NCI-H82 treated with DMSO at 0.1 percent for 48 hours (cell line): ENCODE results near the gene ADGRL2.

Experiments
- DNase-seq: peaks from one replicate; lab custom pipeline; 2025; ENCODE audit not compliant: unreplicated experiment; lab: John Stamatoyannopoulos, UW

ADGRL2 gene

GRCh38 chr1:81805537-81806431, 5.0 kb downstream of the ADGRL2 start:
- DNase-seq: no peak

GRCh38 chr1:81806432-81806770, 5.7 kb downstream of the ADGRL2 start:
- no peak for DNase-seq

- no peak for DNase-seq
These were observed 8.0 kb downstream of the ADGRL2 start for GRCh38 chr1:81808760-81809159.

DNA sequence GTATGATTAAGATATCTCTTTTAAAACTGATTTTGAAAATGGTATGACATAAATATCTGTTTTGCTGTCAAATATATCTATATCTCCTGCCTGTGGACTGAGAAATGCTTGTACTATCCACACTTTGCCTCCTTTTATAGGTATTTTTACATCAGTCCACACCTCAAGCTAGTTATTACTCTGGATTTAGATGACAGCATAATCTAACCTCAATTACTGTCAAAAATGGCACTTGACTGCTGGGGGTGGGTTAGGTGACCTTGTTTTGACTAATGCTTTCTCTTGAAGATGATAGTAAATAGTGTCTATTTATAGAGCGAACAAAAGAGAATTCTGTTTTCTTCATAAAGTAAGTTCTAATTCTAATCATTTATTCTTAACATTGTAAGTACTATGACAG, 9.1 kb downstream of the ADGRL2 start:
- no peak for DNase-seq

GRCh38 chr1:81811757-81812371, 11.1 kb downstream of the ADGRL2 start:
- DNase-seq: no peak

DNA sequence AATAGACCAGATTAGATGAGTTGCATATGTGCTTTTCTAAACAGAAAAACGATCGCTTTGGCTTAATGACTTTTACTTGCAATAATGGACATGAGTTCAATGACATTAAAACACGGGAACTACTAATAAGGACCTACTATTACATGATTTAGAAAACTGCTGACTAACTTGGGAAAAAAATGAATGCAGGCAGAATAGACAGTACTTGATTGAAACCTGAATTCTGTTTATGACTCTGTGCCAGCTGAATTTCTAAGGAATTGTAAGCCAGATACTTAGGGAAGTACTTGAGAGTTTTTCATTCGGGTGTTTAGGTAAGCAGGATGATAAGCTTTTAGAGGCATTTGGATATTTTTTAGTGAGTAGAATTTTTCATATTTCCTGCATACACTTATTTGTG, 12.0 kb downstream of the ADGRL2 start:
- DNase-seq: no peak

DNA sequence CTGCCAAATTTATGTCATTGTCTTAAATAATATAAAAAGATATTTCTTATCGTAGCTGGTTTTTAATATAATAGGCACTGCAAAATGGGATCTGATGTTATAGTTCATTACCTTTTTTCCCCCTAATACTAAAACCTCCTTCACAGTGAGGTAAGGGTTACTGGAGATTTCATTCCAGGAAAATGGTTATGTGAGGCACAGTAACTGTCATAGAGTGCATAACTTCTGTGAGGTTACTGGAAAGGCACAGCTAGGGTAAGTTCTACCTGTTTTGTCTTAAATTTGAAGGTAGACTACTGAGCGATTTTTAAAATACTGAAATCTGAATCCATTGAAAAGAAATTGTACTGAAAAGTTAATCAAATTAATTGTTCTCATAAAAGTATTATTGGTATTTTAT, 13.0 kb downstream of the ADGRL2 start:
- DNase-seq: no peak

DNA sequence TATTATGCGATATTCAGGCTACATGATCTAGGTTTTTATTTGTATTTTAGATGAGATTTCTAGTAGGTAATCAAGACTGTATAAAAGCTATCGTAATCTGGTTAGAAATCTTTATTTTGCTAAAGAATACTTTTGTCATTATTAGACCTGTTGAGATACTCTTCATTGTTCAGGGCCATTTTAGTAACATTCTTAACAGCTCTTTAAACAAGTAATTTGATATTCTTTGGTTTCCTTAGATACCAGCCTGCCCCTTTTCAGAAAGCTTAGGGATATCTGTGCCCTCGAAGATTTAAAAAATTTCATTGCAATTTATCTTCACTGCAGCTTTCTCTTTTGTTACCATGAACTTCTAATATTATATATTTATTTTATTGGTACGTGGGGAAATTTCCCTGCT, 18.9 kb downstream of the ADGRL2 start:
- no peak for DNase-seq

- no peak for DNase-seq
These were observed 20.0 kb downstream of the ADGRL2 start for GRCh38 chr1:81820765-81821164.

DNA sequence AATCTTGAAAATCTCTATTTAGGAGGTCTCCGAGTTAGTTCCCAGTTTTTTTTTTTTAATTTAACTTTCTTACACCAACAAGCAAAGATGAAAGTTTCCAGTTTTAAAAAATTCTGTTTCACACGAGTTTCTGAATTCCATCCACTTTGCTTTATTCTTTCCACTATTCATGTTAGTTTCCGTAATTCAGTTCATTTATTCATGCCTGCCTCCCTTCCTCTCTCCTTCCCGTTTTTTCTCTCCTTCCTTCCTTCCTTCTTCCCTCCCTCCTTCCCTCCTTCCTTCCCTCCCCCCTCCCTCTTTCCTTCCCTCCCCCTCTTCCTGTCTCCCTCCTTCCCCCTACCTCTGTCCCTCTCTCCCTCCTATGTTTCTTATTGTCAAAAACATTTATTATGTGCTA, 22.3 kb downstream of the ADGRL2 start:
- DNase-seq: no peak

DNA sequence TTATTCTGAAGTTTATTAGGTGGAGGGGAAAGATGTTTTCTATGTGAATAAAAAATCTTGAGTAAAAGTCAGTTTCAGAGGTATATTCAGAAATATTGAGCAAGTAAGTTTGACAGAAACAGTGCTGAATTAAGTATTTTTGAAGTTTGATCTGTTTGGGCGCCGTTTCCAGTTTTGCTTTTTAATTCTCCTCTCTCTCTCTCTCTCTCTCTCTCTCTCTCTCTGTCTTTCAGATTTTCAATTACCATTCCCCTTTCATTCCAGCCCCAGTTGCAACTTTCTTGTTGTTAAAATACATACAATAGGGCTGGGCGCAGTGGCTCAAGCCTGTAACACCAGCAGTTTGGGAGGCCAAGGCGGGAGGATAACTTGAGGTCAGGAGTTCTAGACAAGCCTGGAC, 24.0 kb downstream of the ADGRL2 start:
- no peak for DNase-seq

DNA sequence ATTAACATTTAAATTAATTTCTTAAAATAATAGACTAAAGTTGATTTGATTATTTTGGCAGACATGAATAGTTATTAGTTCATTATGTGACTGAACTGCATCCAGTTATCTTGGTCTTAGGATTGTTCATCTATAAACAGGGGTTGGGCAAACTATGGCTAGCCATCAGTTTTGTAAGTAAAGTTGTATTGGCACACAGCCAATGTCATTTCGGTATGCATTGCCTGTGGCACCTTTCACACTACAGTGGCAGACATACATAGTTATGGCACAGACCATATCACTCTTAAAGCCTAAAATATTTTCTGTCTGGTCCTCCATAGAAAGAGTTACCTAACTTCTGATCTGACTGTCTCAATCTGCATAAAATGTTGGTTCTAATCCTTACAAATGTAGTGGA, 27.2 kb downstream of the ADGRL2 start:
- DNase-seq: no peak

- no peak for DNase-seq
These were observed 31.8 kb downstream of the ADGRL2 start for GRCh38 chr1:81832573-81832972.

DNA sequence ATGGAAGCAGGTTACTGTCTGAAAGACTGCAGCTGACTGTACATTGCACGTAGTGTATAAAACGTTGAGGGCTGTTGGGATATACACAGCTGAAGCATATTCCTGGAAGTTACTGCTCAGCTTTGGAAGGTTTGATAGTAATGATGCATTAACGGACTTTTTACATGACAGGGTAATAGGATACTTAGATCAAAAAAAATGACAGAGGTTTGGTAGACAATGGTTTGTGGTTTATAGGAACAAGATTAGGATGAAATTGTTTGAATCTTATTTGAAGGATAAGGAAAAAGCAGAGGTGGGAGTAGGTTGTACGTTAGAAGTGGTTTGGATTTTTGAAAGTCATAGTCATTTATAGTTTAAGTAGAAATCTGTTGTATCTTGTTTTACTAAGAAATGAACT, 33.0 kb downstream of the ADGRL2 start:
- DNase-seq: no peak

GRCh38 chr1:81834268-81834667, 33.5 kb downstream of the ADGRL2 start:
- no peak for DNase-seq

DNA sequence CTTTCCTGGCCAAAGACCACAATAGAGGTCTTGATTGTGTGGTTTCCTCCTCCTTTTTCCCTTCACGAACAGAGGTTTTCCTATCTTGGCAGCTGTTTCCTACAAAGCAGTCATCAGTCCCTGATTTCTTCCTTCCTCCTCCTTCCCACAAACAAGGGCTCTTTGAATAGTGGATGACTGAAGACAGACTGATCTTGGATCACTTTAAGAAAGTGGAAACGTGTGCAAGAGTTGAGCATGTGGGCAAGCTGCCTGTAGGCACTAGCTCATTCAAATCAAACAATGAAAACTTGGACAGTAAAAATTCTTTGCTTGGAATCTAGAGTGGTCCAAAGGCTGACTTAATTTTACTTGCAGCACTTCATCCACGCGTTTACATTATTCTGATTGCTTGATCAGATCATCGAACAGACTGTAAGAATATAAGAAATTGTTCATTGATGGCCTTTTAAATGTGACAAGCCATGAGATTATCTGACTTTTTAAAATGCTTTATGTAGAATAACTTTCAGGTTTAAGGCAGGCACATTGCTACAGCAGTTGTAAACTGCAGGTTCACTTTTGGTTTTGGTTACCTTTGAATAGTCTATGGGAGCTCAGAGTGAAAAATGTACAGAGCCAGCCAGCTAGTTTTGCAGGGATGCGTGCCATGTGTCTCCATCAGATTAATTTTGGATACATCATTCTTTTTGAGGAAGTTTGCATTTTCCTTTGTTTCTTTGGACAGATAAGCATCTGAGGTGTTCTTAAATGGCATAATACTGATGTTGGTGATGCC, 34.4 kb downstream of the ADGRL2 start:
- no peak for DNase-seq

DNA sequence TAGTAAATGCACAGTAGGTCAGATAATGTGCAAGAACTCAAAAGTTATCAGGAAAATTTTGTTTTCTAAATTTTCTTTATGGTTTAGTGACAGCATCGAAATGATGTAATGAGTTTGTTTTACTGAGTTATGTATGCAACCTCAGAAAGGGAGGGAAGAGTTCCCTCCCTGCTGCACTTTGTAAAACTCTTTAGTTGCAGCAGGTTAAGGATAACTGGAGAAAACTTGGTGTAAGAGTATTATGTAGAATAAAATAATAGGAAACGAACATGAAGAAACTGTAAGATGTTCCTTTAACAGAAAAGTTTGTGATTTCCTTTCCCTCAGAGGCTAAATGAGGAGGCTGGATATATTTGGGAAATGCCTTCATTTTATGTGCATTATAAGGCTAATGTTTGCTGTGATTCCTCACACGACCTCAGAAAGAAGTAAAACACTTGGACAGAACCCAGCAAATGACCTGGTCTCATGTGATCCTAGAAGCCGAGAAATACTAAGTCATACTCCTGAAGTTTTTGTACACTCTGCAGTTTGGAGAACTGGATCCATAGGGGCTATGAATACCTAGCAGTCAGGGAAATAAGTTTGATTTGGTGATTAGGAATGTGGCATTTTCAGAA, 35.4 kb downstream of the ADGRL2 start:
- no peak for DNase-seq

DNA sequence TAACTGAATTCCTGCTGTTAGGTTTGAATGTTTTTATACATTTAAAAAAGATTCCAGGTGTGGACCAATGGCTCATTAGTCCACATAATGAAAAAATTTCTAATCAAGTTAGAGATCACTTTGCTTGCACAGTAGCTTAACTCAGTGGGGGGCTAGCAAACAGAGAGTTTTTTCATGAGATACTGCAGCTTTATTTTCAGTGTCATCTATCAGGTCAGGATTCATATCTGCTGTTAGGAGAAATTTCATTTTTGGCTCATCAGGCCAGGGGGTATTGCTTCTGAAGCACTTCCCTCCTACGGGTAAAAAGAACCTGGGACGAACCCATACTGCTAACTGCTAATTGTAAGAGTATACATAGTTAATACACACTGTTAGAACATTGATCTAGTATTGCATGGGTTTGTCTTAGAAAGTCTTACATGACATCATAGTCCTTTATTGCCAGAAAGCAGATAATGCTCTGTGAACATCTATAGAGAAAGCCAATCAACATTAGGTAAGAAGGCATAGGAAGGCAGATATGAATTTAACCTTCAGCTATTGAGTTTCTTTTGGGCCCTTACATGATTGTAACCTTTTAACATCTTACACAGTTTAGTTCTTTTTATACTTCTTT, 38.0 kb downstream of the ADGRL2 start:
- DNase-seq: no peak

- DNase-seq: no peak
These were observed 40.1 kb downstream of the ADGRL2 start for GRCh38 chr1:81840805-81841204.

DNA sequence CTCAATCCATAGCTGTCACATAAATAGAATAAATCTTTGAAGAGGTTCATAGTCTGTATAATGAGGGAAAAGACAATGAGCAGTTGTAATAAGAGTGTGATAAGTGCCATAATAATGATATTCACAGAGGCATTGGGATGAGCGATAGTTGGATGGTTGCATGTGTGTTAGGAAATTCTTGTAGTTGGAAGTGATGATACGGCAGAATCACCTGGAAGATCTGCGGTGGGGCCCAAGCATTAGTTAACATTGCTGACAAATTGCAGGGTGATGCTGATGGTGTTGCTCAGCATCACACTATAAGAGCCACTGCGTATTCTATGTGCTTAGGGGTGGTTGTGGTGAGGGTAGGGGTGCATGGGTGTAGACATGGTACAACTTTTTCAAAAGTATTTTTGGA, 41.1 kb downstream of the ADGRL2 start:
- no peak for DNase-seq

- no peak for DNase-seq
These were observed 43.7 kb downstream of the ADGRL2 start for GRCh38 chr1:81844477-81844876.
